ENCODE results near the gene FAM234A. TPM values are rescaled to one million over a fixed set of nuclear protein-coding genes. Genes with fewer than 3 reads are reported as not detected.

Gene FAM234A
- total RNA-seq, 2 donors from 2014 or later = 123 to 130 TPM

- no peak overlapping the region for H3K4me3 Mint-ChIP-seq
- Histone ChIP-seq H3K4me1 (ENCODE audit: control insufficient read depth, insufficient read depth, low read length) (no peaks in the 10 kb centered on the region), H3K4me3 (ENCODE audit: low read length) (no peak overlapping the region), H3K9ac (ENCODE audit: extremely low read depth, low read length, poor library complexity, severe bottlenecking) (no peak overlapping the region), H3K36me3 (ENCODE audit: control insufficient read depth, insufficient read depth, low read length) (no peaks in the 10 kb centered on the region), H3K9me3 (ENCODE audit: control insufficient read depth, low read length) (no peaks in the 10 kb centered on the region), H3K27ac (ENCODE audit: low read depth, low read length) (no peak overlapping the region), H3K27me3 (ENCODE audit: control insufficient read depth, insufficient read depth, low read length, poor library complexity, severe bottlenecking) (no peaks in the 10 kb centered on the region)
- WGBS, 2 experiments (ENCODE audit: insufficient coverage in 1 of 2, insufficient read length in 1 of 2) = 94 to 95% methylated on average over 6 to 10 of the region's 10 CpGs
- no peak for DNase-seq
- TF ChIP-seq CTCF (conservative IDR thresholded peaks at IDR 0.05) = no peak
- H3K4me1 Mint-ChIP-seq = no peaks in the 10 kb centered on the region
- H3K27ac Mint-ChIP-seq = no peak overlapping the region
- no peaks in the 10 kb centered on the region for H3K27me3 Mint-ChIP-seq (ENCODE audit: insufficient read depth)
- peaks cover 11% of the 10 kb centered on the region for H3K36me3 Mint-ChIP-seq (ENCODE audit: low read depth)
- no peaks in the 10 kb centered on the region for H3K9me3 Mint-ChIP-seq
These were observed 7.7 kb downstream of the FAM234A start for GRCh38 chr16:242281-242680.

DNA sequence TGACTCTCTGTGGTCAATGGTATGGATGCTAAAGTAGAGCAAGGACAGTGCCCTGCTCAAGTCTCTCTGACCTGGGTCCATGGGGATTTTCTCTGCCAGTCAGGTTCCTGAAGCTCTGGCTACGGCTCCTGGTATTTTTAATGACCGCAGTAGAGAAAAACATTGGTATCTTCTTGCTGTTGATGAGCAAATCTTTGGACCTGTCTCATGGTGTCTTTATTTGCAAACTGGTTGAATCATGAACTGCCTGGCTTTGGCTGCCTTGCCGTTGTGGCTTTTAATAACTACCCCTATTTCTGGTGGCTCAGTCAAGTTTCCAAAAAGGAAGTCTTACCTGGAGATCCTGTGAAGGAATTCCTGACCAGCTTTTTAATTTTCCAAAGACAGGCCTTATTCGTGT, 8.7 kb downstream of the FAM234A start:
- Mint-ChIP-seq H3K4me3 (no peak overlapping the region), H3K9me3 (no peaks in the 10 kb centered on the region), H3K27ac (no peak overlapping the region), H3K27me3 (ENCODE audit: insufficient read depth) (no peaks in the 10 kb centered on the region), H3K4me1 (no peaks in the 10 kb centered on the region), H3K36me3 (ENCODE audit: low read depth) (peaks cover 15% of the 10 kb centered on the region)
- no peaks in the 10 kb centered on the region for H3K36me3 ChIP-seq (ENCODE audit: control insufficient read depth, insufficient read depth, low read length)
- no peak for TF ChIP-seq CTCF (conservative IDR thresholded peaks at IDR 0.05)
- H3K9ac ChIP-seq (ENCODE audit: extremely low read depth, low read length, poor library complexity, severe bottlenecking) = no peak overlapping the region
- no peaks in the 10 kb centered on the region for H3K4me1 ChIP-seq (ENCODE audit: control insufficient read depth, insufficient read depth, low read length)
- 88 to 93% methylated on average over 4 of the region's 4 CpGs for WGBS, 2 experiments (ENCODE audit: insufficient coverage in 1 of 2, insufficient read length in 1 of 2)
- no peak overlapping the region for H3K4me3 ChIP-seq (ENCODE audit: low read length)
- no peak for DNase-seq
- H3K27me3 ChIP-seq (ENCODE audit: control insufficient read depth, insufficient read depth, low read length, poor library complexity, severe bottlenecking) = no peaks in the 10 kb centered on the region
- no peak overlapping the region for H3K27ac ChIP-seq (ENCODE audit: low read depth, low read length)
- H3K9me3 ChIP-seq (ENCODE audit: control insufficient read depth, low read length) = no peaks in the 10 kb centered on the region

- H3K9ac ChIP-seq (ENCODE audit: extremely low read depth, low read length, poor library complexity, severe bottlenecking) = no peak overlapping the region
- peaks cover under 1% of the 10 kb centered on the region for H3K36me3 ChIP-seq (ENCODE audit: control insufficient read depth, insufficient read depth, low read length)
- H3K4me1 ChIP-seq (ENCODE audit: control insufficient read depth, insufficient read depth, low read length) = no peaks in the 10 kb centered on the region
- no peaks in the 10 kb centered on the region for H3K27me3 ChIP-seq (ENCODE audit: control insufficient read depth, insufficient read depth, low read length, poor library complexity, severe bottlenecking)
- H3K9me3 ChIP-seq (ENCODE audit: control insufficient read depth, low read length) = no peaks in the 10 kb centered on the region
- H3K4me3 ChIP-seq (ENCODE audit: low read length) = no peak overlapping the region
- peaks cover under 1% of the 10 kb centered on the region for H3K4me1 Mint-ChIP-seq
- no peaks in the 10 kb centered on the region for H3K27me3 Mint-ChIP-seq (ENCODE audit: insufficient read depth)
- H3K36me3 Mint-ChIP-seq (ENCODE audit: low read depth) = peaks cover 13% of the 10 kb centered on the region
- H3K27ac Mint-ChIP-seq = no peak overlapping the region
- no peaks in the 10 kb centered on the region for H3K9me3 Mint-ChIP-seq
- TF ChIP-seq CTCF (conservative IDR thresholded peaks at IDR 0.05) = no peak
- no peak overlapping the region for H3K4me3 Mint-ChIP-seq
- no peak overlapping the region for H3K27ac ChIP-seq (ENCODE audit: low read depth, low read length)
- no peak for DNase-seq
- 87 to 93% methylated on average over 7 to 9 of the region's 9 CpGs for WGBS, 2 experiments (ENCODE audit: insufficient coverage in 1 of 2, insufficient read length in 1 of 2)
These were observed 10.5 kb downstream of the FAM234A start for GRCh38 chr16:245105-245504.
